ENCODE data around the gene CFAP77.

- TF ChIP-seq, protein P1, sequence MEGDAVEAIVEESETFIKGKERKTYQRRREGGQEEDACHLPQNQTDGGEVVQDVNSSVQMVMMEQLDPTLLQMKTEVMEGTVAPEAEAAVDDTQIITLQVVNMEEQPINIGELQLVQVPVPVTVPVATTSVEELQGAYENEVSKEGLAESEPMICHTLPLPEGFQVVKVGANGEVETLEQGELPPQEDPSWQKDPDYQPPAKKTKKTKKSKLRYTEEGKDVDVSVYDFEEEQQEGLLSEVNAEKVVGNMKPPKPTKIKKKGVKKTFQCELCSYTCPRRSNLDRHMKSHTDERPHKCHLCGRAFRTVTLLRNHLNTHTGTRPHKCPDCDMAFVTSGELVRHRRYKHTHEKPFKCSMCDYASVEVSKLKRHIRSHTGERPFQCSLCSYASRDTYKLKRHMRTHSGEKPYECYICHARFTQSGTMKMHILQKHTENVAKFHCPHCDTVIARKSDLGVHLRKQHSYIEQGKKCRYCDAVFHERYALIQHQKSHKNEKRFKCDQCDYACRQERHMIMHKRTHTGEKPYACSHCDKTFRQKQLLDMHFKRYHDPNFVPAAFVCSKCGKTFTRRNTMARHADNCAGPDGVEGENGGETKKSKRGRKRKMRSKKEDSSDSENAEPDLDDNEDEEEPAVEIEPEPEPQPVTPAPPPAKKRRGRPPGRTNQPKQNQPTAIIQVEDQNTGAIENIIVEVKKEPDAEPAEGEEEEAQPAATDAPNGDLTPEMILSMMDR (conservative IDR thresholded peaks at IDR 0.05; ENCODE audit: low read depth, low read length) = no peak
- no peak for TF ChIP-seq POLR2A (IDR thresholded peaks at IDR 0.05; ENCODE audit: low read depth, low read length)
- TF ChIP-seq, protein P2, sequence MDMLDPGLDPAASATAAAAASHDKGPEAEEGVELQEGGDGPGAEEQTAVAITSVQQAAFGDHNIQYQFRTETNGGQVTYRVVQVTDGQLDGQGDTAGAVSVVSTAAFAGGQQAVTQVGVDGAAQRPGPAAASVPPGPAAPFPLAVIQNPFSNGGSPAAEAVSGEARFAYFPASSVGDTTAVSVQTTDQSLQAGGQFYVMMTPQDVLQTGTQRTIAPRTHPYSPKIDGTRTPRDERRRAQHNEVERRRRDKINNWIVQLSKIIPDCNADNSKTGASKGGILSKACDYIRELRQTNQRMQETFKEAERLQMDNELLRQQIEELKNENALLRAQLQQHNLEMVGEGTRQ (IDR thresholded peaks at IDR 0.05; ENCODE audit: low read depth, low read length) = no peak
- TF ChIP-seq ELK1 (IDR thresholded peaks at IDR 0.05; ENCODE audit: borderline replicate concordance, low read depth, low read length) = no peak
- TF ChIP-seq CEBPB (IDR thresholded peaks at IDR 0.05; ENCODE audit: low read depth, low read length) = no peak
These were observed 37.3 kb downstream of the CFAP77 start for GRCh38 chr9:132447346-132447745.
